HG03159 (cell line): ENCODE data around the gene OTUD4.
"Not testable (repeated sequence)": the region's sequence is repeated elsewhere in the genome, so short reads cannot be mapped to it uniquely, and the experiment has no call there.

Experiments
- ATAC-seq: cut with Tn5 transposase; IDR thresholded peaks from one replicate; pipeline ENCODE4 v1.9.1; 2021; ENCODE audit warnings: mild to moderate bottlenecking, moderate library complexity; ENCODE audit not compliant: unreplicated experiment

OTUD4 gene

GRCh38 chr4:145179281-145179860 lies 1.0 kb downstream of the OTUD4 start:
- peak; percentile 40 for ATAC-seq

DNA sequence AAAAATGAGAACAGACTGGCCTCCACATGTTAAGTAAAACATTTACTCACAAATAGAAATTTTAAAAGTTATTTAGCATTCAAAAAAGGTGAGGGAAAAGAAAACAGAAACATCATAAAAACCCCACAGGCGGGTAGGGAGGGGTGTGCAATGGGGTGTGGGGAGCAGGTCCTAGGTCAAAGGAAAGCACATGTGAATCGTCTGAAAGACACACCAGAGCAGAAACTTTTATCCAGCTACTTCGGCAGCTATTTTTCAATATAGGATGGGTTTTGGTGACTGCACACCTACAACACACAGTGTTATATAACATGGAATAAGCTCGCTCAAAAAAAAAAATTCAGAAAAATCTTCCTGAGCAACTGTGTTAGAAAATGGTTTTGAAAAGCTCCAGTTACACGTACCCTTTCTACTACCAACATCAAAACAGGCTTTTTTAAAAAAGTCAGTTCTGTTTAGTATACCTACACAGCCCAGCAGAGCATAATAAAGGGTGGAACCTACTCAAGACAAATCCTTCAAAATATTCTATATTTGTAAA lies 1.6 kb downstream of the OTUD4 start:
- ATAC-seq, result no peak

DNA sequence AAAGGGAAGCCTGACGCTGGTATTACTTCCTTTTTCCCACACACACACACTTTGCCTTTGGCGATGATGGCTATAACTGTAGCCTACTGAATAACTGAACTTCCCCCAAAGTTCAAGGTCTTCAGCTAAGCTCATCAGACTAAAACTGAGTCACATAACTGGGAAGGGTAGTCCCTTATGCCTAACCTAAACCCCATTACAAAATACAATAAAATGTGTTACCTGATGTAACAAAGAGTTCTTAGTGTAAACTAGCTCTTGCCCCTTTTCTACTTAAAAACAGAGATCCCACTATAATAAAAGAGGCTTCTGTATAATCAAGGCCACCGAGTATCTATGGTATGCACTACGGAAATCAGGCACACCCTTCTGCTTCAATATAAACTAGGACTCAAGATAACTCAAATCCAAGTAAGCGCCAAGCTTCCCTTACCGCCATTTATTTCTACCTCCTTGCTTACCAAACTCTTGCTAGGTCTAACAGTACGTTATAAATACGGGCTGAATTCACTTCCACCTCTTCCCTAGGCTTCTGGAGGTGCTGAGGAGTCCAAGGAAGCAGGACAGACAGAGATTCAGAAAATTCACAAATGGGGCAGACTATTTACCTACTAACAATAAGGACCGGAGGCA lies 2.4 kb downstream of the OTUD4 start:
- ATAC-seq, result no peak

GRCh38 chr4:145177511-145177905 lies 2.9 kb downstream of the OTUD4 start:
- ATAC-seq, result no peak

DNA sequence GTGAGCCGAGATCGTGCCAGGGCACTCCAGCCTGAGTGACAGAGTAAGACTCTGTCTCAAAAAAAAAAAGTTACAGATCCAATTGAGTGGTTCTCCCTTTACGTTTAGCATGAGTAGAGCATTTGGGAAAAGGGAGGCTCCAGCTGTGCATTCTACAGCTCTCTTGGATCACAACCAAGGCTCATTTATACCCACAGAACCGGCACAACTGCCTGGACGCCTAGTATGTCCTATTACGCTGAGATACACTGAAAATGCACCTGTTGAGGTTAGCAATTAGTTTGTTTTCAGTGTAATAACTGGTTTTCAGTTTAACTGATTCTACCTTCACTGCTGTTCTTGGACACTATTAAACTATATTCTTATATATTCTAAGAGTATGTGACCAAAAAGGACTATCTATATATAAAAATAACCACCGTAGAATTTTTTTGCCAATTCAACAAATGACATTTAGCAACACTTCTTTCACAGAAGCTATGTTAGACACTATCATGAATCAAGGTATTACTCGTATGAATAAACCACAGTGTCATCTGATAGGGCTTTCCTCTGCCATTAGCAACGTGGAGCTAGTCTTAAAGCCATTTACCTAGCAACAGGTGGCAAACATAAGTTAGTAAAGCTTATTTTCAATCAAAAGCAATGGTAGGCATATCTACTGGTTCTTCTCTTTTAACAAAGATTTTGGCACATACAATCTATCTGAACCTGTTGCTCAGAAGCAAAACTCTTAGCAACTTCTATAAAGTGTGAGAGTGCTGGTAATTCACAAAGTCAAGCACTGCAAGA lies 3.6 kb downstream of the OTUD4 start:
- ATAC-seq, result no peak

DNA sequence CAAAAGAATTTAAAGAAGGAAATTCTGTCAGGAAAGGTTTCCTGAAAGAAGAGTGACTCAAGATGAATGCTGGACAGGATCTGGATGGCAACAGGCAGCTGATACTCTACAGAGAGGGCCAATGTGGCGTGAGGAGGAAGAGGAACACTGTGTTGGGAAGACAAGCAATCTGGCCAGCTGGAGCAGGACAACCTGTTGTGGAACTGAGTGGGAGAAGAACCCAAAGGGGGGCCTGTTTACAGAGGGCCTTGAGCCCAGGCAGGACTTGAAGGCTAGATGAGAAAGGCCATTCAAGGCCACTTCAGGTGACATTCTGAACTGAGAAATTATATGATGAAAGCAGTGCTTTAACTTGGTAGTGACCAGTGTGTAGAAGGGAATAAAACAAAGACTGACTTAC lies 8.5 kb downstream of the OTUD4 start:
- no peak for ATAC-seq

- ATAC-seq, result no peak
Observed at GRCh38 chr4:145170223-145170622, 10.2 kb downstream of the OTUD4 start.

GRCh38 chr4:145168581-145169187 lies 11.7 kb downstream of the OTUD4 start:
- ATAC-seq, result no peak

- no peak for ATAC-seq
Observed at GRCh38 chr4:145167887-145168286, 12.5 kb downstream of the OTUD4 start.

- ATAC-seq, result no peak
Observed at GRCh38 chr4:145161549-145161948, 18.8 kb downstream of the OTUD4 start.

DNA sequence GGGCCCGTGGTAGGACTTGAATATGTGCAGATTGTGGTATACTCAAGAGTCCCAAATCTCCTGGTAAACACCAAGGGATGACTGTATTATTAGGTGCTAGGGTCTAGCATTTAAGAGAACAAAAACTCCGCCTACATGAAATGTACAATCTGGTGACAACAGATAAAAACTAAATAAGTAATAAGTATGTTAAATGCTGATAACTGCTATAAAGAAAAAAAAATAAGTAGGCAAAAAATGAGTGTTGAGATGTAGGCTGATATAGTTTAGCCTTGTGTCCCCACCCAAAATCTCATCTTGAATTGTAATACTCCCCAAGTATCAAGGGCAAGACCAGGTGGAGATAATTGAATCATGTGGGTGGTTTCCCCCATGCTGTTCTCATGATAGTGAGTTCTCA lies 23.4 kb downstream of the OTUD4 start:
- ATAC-seq, result no peak

- no peak for ATAC-seq
Observed at GRCh38 chr4:145155268-145155870, 25.0 kb downstream of the OTUD4 start.

DNA sequence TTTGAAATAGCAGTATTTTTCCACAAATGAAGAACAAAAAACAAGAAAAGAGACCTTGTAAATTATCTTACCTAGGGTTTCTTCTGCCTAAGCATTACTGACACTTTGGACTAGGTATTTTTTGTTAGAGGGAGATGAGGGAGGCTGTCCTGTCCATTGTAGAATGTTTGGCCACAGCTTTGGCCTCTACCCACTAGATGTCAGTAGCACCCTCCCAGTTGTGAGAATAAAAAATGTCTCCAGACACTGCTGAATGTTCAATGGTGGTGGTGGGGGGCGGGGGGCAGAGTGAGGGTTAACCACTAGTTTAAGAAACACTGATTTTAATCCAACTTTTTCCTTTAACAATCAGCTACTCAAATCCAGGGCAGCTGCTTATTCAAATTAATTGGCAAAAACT lies 25.8 kb downstream of the OTUD4 start:
- peak; percentile 69 for ATAC-seq

GRCh38 chr4:145153904-145154298 lies 26.5 kb downstream of the OTUD4 start:
- ATAC-seq, result no peak

DNA sequence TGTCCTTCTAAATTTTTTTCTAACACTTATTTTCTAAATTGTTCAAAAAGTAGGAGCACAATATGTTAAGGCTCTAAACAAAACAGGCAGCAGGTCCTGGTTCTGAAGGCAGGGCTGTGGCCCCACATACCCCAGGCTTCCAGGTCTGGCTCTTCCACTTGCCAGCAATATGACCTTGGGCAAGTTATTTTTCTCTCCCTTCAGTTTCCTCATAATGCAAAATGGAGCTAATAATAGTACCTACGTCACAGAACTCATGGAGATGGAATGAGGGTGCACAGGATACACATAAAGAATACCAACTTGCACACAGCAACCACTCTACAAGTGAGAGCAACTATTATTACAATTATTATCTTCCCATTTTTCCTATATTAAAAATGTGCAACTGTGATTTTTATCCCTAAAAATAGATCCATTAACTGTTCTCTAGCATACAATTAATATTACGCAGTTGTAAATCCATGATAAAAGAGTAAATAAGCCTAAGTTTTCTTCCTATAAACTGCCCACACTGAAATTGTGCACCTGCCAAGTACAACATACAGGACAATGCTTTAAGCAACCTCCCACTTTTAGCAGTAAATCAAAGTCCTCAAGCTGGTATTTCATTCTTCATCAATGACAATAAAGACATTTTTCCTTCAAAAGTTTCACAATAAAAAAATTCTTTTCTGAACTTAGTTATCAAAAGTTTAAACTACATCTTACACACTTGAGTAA lies 27.0 kb downstream of the OTUD4 start:
- no peak for ATAC-seq

DNA sequence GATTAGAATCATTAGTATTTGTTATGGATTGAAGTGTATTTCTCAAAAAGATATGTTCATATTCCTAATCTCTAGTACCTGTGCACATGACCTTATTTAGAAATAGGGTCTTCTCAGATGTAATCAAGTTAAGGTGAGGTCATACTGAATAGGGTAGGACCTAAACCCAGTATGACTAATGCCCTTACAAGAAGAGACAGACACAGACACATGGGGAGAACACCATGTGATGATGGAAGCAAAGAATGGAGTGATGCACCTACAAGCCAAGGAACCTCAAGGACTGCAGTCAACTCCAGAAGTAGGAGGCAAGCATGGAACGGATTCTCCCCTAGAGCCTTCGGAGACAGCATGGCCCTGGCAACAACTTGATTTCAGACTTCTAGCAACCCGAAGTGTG lies 31.4 kb downstream of the OTUD4 start:
- ATAC-seq, result no peak

DNA sequence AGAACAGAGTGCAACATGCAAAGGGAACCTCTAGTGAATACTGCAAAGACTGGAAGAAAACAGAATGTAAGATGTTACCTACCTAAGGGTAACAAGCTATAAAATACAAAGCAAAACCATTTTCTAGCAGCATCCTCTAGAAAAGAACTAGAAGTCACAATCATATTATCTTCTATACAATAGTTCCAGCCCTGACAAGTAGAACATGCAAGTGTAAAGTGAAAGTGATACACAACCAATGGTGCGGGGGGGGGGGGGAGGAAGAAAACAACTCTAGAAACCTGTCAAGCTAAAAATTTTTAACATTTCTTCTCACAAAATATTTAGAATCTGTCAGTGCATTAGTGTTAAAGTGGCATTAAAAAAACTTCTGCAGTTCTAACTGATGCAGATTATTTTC lies 44.2 kb downstream of the OTUD4 start:
- ATAC-seq, result not testable (repeated sequence)

- ATAC-seq, result peak; percentile 81
Observed at GRCh38 chr4:145132511-145133098, 47.8 kb downstream of the OTUD4 start.

- no peak for ATAC-seq
Observed at GRCh38 chr4:145131848-145132247, 48.5 kb downstream of the OTUD4 start.

- ATAC-seq, result no peak
Observed at GRCh38 chr4:145130788-145131399, 49.5 kb downstream of the OTUD4 start.
